CD14-positive monocyte (primary cell): ENCODE measurements around the gene LAS1L. TPM values are rescaled to one million over a fixed set of nuclear protein-coding genes. Genes with fewer than 3 reads are reported as not detected.

Experiments used
- DNase-seq, 3 donors: peaks; one replicate each; pipeline ENCODE4 v3.0.0-alpha.2; 2011 to 2022
- H2AFZ ChIP-seq: 2 replicates; pipeline ENCODE4 v1.6.0; 2012; ENCODE audit warnings: mild to moderate bottlenecking, low read depth, low read length, inconsistent platforms; ENCODE audit not compliant: insufficient read depth, poor library complexity, severe bottlenecking
- H3K27ac ChIP-seq, 2 donors: 1 replicate in 1 of 2; 2 replicates in 1 of 2; pipeline ENCODE4 v1.5.1; 2012 to 2013; ENCODE audit warnings: low read length in 2 of 2, control low read depth in 1 of 2, inconsistent platforms in 1 of 2, low read depth in 1 of 2, mild to moderate bottlenecking in 1 of 2
- H3K27me3 ChIP-seq, 2 donors: one replicate each; pipeline versions ENCODE4 v1.6.0 to v1.6.1; 2011 to 2013; ENCODE audit warnings: low read length in 2 of 2; ENCODE audit not compliant: control insufficient read depth in 2 of 2, insufficient read depth in 2 of 2
- H3K36me3 ChIP-seq, 2 donors: replicated peaks in 1 of 2; 1 replicate in 1 of 2; 2 replicates in 1 of 2; pipeline versions ENCODE4 v1.5.1 to v1.6.1; 2012 to 2013; ENCODE audit warnings: low read length in 2 of 2, control low read depth in 1 of 2, inconsistent platforms in 1 of 2, mild to moderate bottlenecking in 1 of 2; ENCODE audit not compliant: insufficient read depth in 2 of 2, control insufficient read depth in 1 of 2
- H3K4me1 ChIP-seq, 2 donors: 1 replicate in 1 of 2; 2 replicates in 1 of 2; pipeline versions ENCODE4 v1.5.1 to v1.6.1; 2012 to 2013; ENCODE audit warnings: low read length in 2 of 2, control low read depth in 1 of 2, inconsistent platforms in 1 of 2, mild to moderate bottlenecking in 1 of 2, moderate library complexity in 1 of 2; ENCODE audit not compliant: insufficient read depth in 2 of 2, control insufficient read depth in 1 of 2
- H3K4me2 ChIP-seq: replicated peaks from 2 replicates; pipeline ENCODE3; 2012; ENCODE audit warnings: low read length, moderate library complexity, mild to moderate bottlenecking; ENCODE audit not compliant: poor library complexity, severe bottlenecking; ENCODE audit errors: extremely low read depth
- H3K4me3 ChIP-seq, 3 experiments: fragments of 200-600 bp in 1 of 3; sonication (generic) in 1 of 3; replicated peaks in 1 of 3; 1 replicate in 2 of 3; 2 replicates in 1 of 3; pipeline ENCODE4 v1.5.1; 2011 to 2013; ENCODE audit warnings: low read length in 3 of 3, mild to moderate bottlenecking in 3 of 3, control low read depth in 2 of 3, low read depth in 2 of 3, inconsistent platforms in 1 of 3, moderate library complexity in 1 of 3
- H3K79me2 ChIP-seq: 2 replicates; pipeline ENCODE4 v1.6.0; 2012; ENCODE audit warnings: mild to moderate bottlenecking, control low read depth, inconsistent platforms, low read length, moderate library complexity; ENCODE audit not compliant: insufficient read depth
- H3K9ac ChIP-seq: 2 replicates; pipeline ENCODE4 v1.6.0; 2017; ENCODE audit warnings: low read length, mild to moderate bottlenecking; ENCODE audit not compliant: insufficient read depth, poor library complexity, severe bottlenecking
- H3K9me3 ChIP-seq, 2 donors: replicated peaks in 1 of 2; 1 replicate in 1 of 2; 2 replicates in 1 of 2; pipeline versions ENCODE4 v1.5.1 to v1.6.1; 2012 to 2013; ENCODE audit warnings: low read length in 2 of 2, control low read depth in 1 of 2; ENCODE audit not compliant: control insufficient read depth in 1 of 2, insufficient read depth in 1 of 2
- H4K20me1 ChIP-seq: 2 replicates; pipeline ENCODE4 v1.6.0; 2012; ENCODE audit warnings: mild to moderate bottlenecking, low read length, control low read depth, moderate library complexity; ENCODE audit not compliant: insufficient read depth
- H3K27ac Mint-ChIP-seq, 7 donors: one replicate each; pipeline ENCODE4 v1.8.0; 2020; ENCODE audit warnings: mild to moderate bottlenecking in 7 of 7, mixed read lengths in 7 of 7, moderate library complexity in 6 of 7, inconsistent platforms in 2 of 7
- H3K27me3 Mint-ChIP-seq, 3 donors: one replicate each; pipeline ENCODE4 v1.8.0; 2021 to 2022; ENCODE audit warnings: low read depth in 3 of 3, mild to moderate bottlenecking in 3 of 3, mixed read lengths in 3 of 3, moderate library complexity in 3 of 3, inconsistent platforms in 1 of 3
- H3K36me3 Mint-ChIP-seq, 2 donors: one replicate each; pipeline ENCODE4 v1.8.0; 2020; ENCODE audit warnings: mixed read lengths in 2 of 2, inconsistent platforms in 1 of 2, mild to moderate bottlenecking in 1 of 2
- H3K4me1 Mint-ChIP-seq: one replicate; pipeline ENCODE4 v1.8.0; 2020; ENCODE audit warnings: mild to moderate bottlenecking, mixed read lengths
- H3K4me3 Mint-ChIP-seq, 2 donors: one replicate each; pipeline ENCODE4 v1.8.0; 2020; ENCODE audit warnings: mild to moderate bottlenecking in 2 of 2, mixed read lengths in 2 of 2, moderate library complexity in 1 of 2
- H3K9me3 Mint-ChIP-seq, 7 donors: one replicate each; pipeline ENCODE4 v1.8.0; 2020 to 2022; ENCODE audit warnings: mixed read lengths in 7 of 7, mild to moderate bottlenecking in 6 of 7, moderate library complexity in 6 of 7, inconsistent platforms in 2 of 7
- WGBS: methylation state at CpG from one replicate; pipeline ENCODE4 v1.1.5; 2013; ENCODE audit warnings: missing lambda C conversion rate; ENCODE audit not compliant: insufficient coverage; 5-methylcytosine and 5-hydroxymethylcytosine counted together
- intact Hi-C, 2 donors: fragments of 100-400 bp; cut with micrococcal nuclease; formaldehyde crosslinking; loops; one replicate each; pipeline versions ENCODE4 v1.15.0 to v1.15.1; 2023
- polyA minus RNA-seq: library from RNA; depleted of rRNA, polyadenylated mRNA; stranded (reverse); fragments of >200 nt; gene quantifications from 2 replicates; pipeline ENCODE4 v1.2.3, GENCODE V29; 2012
- polyA plus RNA-seq, 3 donors: library from polyadenylated mRNA; depleted of rRNA in 1 of 3; unstranded in 2 of 3; stranded (reverse) in 1 of 3; fragments of 300-500 nt in 2 of 3; fragments of >200 nt in 1 of 3; fragmentation: Illumina TruSeq in 2 of 3; gene quantifications; 1 replicate in 2 of 3; 2 replicates in 1 of 3; pipeline ENCODE4 v1.2.3, GENCODE V29; 2012 to 2021
- total RNA-seq, 12 experiments: library from RNA in 1 of 12; stranded (reverse) in 1 of 12; fragments of 120-200 nt in 1 of 12; gene quantifications; one replicate each; pipeline ENCODE4 v1.2.4 and lab custom pipeline; 2013 to 2026; ENCODE audit warnings: mixed read lengths in 6 of 12, inconsistent platforms in 1 of 12
- TF ChIP-seq, protein P1 (sequence below): fragments of 200-600 bp; IDR thresholded peaks from one replicate; pipeline ENCODE4 v1.8.0; 2022; ENCODE audit warnings: antibody characterized with exemption, mild to moderate bottlenecking

The LAS1L gene
- total RNA-seq (2013), result 17.4 TPM
- polyA plus RNA-seq (10 to 100 TPM; 15.9 to 17.1 (median 17.1) TPM), polyA minus RNA-seq (9.4 and 15.6 TPM in 2 replicates), total RNA-seq (lab: John Stamatoyannopoulos, UW) (1.8 to 15.6 (median 10.0) reads per million in 11 experiments)

DNA sequence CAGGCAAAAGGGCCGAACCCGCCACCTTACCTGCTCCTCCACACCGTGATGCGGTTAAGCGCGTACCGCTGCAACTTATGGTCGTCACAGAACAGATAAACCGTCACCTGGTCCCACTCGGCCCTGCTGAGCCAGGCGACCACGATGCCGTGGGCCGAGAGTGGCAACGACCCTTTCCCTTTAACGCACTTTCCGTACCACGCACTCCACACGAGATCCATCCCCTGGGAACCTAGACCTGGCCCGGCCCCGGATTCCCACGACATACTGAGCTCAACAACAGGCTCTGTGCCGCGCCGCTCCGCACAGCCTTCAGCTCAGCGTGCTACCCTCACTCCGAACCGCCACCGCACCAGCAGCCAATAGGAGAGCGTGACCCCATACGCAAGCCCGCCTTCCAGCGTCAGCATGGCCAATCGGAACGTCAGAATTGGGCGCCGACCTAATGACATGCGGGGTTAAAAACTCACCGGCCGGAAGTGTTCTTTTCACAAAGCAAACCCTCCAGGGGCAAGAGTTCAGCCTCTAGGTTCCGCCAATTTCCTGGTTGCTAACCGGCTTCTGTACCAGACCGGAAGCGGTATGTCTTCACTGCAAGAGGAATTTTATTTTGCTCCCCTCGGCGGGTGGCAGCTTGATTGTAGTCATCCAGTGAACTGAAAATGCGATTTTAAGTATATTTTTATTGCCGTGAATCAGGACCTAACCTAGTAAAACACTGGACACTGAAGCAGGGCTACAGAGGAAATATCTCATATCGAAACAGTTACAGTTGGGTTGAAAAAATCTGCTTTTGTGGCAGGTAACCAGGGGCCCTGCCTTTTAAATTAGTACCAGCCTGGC lies at the start of gene LAS1L:
Gene LAS1L (minus strand): TSS at position 338 of the 843 bp plus-strand sequence. CDS start 72 bp downstream, at position 266.
- peak within 1 kb of the TSS; percentile 80 for H3K4me2 ChIP-seq
- Mint-ChIP-seq H3K27ac (peak within 1 kb of the TSS; percentile 86 to 93 (median 91)), H3K36me3 (peaks cover 16 to 17% of the 10 kb centered on the region in 2 donors), H3K27me3 (peaks cover 0 to 18% (median 0%) of the 10 kb centered on the region in 3 donors), H3K4me1 (peaks cover 13% of the 10 kb centered on the region), H3K4me3 (peak within 1 kb of the TSS; percentile 98 to 100), H3K9me3 (peaks cover 0 to 8% (median 2%) of the 10 kb centered on the region in 7 donors)
- no peaks in the 10 kb centered on the region for H4K20me1 ChIP-seq
- peak within 1 kb of the TSS; percentile 50 to 84 (median 80) for H3K4me3 ChIP-seq
- H3K9me3 ChIP-seq, result no peaks in the 10 kb centered on the region
- peak within 1 kb of the TSS; percentile 65 for H2AFZ ChIP-seq
- H3K36me3 ChIP-seq, result peaks cover 7 to 30% of the 10 kb centered on the region in 2 donors
- H3K79me2 ChIP-seq, result peaks cover 20% of the 10 kb centered on the region
- WGBS, result 0% methylated on average over 25 of the region's 50 CpGs
- peak within 1 kb of the TSS; percentile 46 to 50 for H3K27ac ChIP-seq
- no peaks in the 10 kb centered on the region for H3K27me3 ChIP-seq
- peaks cover 13 to 15% of the 10 kb centered on the region in 2 donors for H3K4me1 ChIP-seq
- DNase-seq, result peak; percentile 90 to 92 (median 91)
- TF ChIP-seq, protein P1, sequence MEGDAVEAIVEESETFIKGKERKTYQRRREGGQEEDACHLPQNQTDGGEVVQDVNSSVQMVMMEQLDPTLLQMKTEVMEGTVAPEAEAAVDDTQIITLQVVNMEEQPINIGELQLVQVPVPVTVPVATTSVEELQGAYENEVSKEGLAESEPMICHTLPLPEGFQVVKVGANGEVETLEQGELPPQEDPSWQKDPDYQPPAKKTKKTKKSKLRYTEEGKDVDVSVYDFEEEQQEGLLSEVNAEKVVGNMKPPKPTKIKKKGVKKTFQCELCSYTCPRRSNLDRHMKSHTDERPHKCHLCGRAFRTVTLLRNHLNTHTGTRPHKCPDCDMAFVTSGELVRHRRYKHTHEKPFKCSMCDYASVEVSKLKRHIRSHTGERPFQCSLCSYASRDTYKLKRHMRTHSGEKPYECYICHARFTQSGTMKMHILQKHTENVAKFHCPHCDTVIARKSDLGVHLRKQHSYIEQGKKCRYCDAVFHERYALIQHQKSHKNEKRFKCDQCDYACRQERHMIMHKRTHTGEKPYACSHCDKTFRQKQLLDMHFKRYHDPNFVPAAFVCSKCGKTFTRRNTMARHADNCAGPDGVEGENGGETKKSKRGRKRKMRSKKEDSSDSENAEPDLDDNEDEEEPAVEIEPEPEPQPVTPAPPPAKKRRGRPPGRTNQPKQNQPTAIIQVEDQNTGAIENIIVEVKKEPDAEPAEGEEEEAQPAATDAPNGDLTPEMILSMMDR, result no peak
- intact Hi-C loops, result loop anchor here in 1 of 2 donors (10.0 kb wide), 1 partner anchor 1780 kb away; a partner anchor contains a TSS
- peak within 1 kb of the TSS; percentile 65 for H3K9ac ChIP-seq

DNA sequence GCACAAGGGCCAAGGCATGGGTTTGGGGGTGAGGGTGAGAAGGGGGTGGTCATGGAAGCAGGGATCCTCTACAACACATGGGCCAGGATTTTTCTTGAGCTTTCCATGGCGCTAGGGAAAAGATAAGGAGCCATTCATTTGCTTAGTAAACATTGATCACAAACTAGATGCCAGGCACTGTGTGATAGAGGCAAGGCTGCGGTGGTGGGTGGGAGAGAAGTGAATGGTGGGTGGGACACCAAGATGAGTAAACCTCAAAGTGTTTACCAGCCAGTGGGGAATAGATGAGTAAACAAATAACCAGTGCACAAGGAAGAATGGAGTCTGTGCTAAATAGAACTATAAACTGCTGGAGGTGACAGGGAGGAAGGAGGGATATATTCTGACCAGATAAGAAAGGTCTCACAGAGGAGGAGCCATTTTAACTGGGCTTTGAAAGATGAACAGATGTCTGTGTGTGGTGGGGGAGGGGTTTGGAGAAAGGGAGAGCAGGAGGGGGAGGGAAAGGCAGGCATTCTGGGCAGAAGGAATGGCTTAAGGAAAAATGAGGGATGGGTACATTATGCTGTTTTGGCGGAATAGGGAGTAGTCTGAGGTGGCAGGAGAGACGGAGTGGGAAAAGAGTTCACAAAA lies 48.0 kb upstream of the LAS1L start:
- WGBS, result 100% methylated on average over 1 of the region's 4 CpGs
- H3K79me2 ChIP-seq, result no peaks in the 10 kb centered on the region
- H3K36me3 Mint-ChIP-seq, result no peaks in the 10 kb centered on the region
- H3K4me1 Mint-ChIP-seq, result peaks cover 5% of the 10 kb centered on the region
- no peak for DNase-seq
- H3K27ac Mint-ChIP-seq, result no peak overlapping the region
- no peaks in the 10 kb centered on the region for H3K9me3 ChIP-seq
- intact Hi-C loops, result loop anchor here in 1 of 2 donors (10.0 kb wide), 1 partner anchor 1142 kb away; no protein-coding TSS in a partner anchor
- no peak overlapping the region for H3K4me3 ChIP-seq
- no peak overlapping the region for H3K4me2 ChIP-seq
- peaks cover 0 to 11% of the 10 kb centered on the region in 2 donors for H3K27me3 ChIP-seq
- H2AFZ ChIP-seq, result no peak overlapping the region
- H3K9ac ChIP-seq, result no peak overlapping the region
- peaks cover 1 to 51% (median 5%) of the 10 kb centered on the region in 3 donors for H3K27me3 Mint-ChIP-seq
- H3K9me3 Mint-ChIP-seq, result peaks cover 0 to 4% (median 0%) of the 10 kb centered on the region in 7 donors
- peaks cover 5 to 11% of the 10 kb centered on the region in 2 donors for H3K4me1 ChIP-seq
- H4K20me1 ChIP-seq, result no peaks in the 10 kb centered on the region
- no peak overlapping the region for H3K4me3 Mint-ChIP-seq
- H3K36me3 ChIP-seq, result no peaks in the 10 kb centered on the region
- H3K27ac ChIP-seq, result no peak overlapping the region
- TF ChIP-seq, protein P1, result no peak
